HG03095 (cell line): ENCODE results near the gene CLTB.

Experiments used
- ATAC-seq: cut with Tn5 transposase; IDR thresholded peaks from one replicate; pipeline ENCODE4 v1.9.1; 2021; ENCODE audit warnings: moderate library complexity; ENCODE audit not compliant: unreplicated experiment

The CLTB gene

GRCh38 chr5:176383961-176384360 lies 32.4 kb downstream of the CLTB start:
- ATAC-seq: no peak

- ATAC-seq: no peak
Observed at GRCh38 chr5:176383248-176383905, 33.0 kb downstream of the CLTB start.

GRCh38 chr5:176382721-176383120 lies 33.6 kb downstream of the CLTB start:
- ATAC-seq: no peak

- no peak for ATAC-seq
Observed at GRCh38 chr5:176381979-176382378, 34.4 kb downstream of the CLTB start.

GRCh38 chr5:176381423-176381822 lies 34.9 kb downstream of the CLTB start:
- ATAC-seq: no peak

- no peak for ATAC-seq
Observed at GRCh38 chr5:176379881-176380280, 36.5 kb downstream of the CLTB start.

- ATAC-seq: no peak
Observed at GRCh38 chr5:176373100-176373818, 43.1 kb downstream of the CLTB start.

GRCh38 chr5:176371621-176372539 lies 44.5 kb downstream of the CLTB start:
- no peak for ATAC-seq

GRCh38 chr5:176369934-176370711 lies 46.2 kb downstream of the CLTB start:
- no peak for ATAC-seq

- no peak for ATAC-seq
Observed at GRCh38 chr5:176368726-176369125, 47.6 kb downstream of the CLTB start.

- no peak for ATAC-seq
Observed at GRCh38 chr5:176366232-176366894, 50.0 kb downstream of the CLTB start.

- no peak for ATAC-seq
Observed at GRCh38 chr5:176365351-176366231, 50.7 kb downstream of the CLTB start, which contains the start of gene ARL10. Gene ARL10 (plus strand): TSS chr5:176365487. CDS start chr5:176365564, 77 bp downstream.

- no peak for ATAC-seq
Observed at GRCh38 chr5:176364765-176365350, 51.5 kb downstream of the CLTB start.

- peak; percentile 15 for ATAC-seq
Observed at GRCh38 chr5:176362233-176362490, 54.2 kb downstream of the CLTB start.

- peak; percentile 88 for ATAC-seq
Observed at GRCh38 chr5:176361437-176362232, 54.7 kb downstream of the CLTB start, which contains the start of gene KIAA1191. Gene KIAA1191 (minus strand): TSS chr5:176361764. CDS start chr5:176359508, 2,256 bp downstream.

GRCh38 chr5:176360894-176361436 lies 55.4 kb downstream of the CLTB start:
- ATAC-seq: no peak

GRCh38 chr5:176359658-176360057 lies 56.7 kb downstream of the CLTB start:
- ATAC-seq: no peak

GRCh38 chr5:176356179-176356566 lies 60.2 kb downstream of the CLTB start:
- no peak for ATAC-seq
